IMR-90 (cell line): ENCODE data around the gene ATRN. TPM values are rescaled to one million over a fixed set of nuclear protein-coding genes. Genes with fewer than 3 reads are reported as not detected.

Experiments used
- ATAC-seq: fragments of 200-7000 bp; cut with Tn5 transposase; 2 replicates; pipeline ENCODE4 v1.9.1; 2020; ENCODE audit warnings: low read depth, mild to moderate bottlenecking, moderate library complexity
- BruUV-seq: library from RNA; stranded (reverse); fragments of 400-500 nt; replicated peaks from 2 replicates; lab custom pipeline; 2021; lab: Mats Ljungman, UMichigan
- CTCF ChIA-PET: fragments of 300-600 bp; formaldehyde crosslinking; extraction: SDS; loops from one replicate; lab custom pipeline; 2021; ENCODE audit warnings: antibody characterized with exemption; lab: Yijun Ruan, JAX
- POLR2A ChIA-PET: fragments of 300-600 bp; sonication (Branson Sonifier 250); formaldehyde crosslinking; loops from one replicate; lab custom pipeline; 2022; ENCODE audit warnings: antibody characterized with exemption; ENCODE audit not compliant: unreplicated experiment; lab: Charles Lee
- DNase-seq: peaks from one replicate; pipeline ENCODE4 v3.0.0; 2013
- H2AFZ ChIP-seq: replicated peaks from 2 replicates; pipeline ENCODE3; 2013; ENCODE audit warnings: low read length, mild to moderate bottlenecking; ENCODE audit not compliant: poor library complexity
- H2AK5ac ChIP-seq: 2 replicates; pipeline ENCODE4 v1.6.1; 2013; ENCODE audit warnings: low read depth, low read length, inconsistent platforms
- H2AK9ac ChIP-seq: replicated peaks from 2 replicates; pipeline ENCODE3; 2013; ENCODE audit warnings: mild to moderate bottlenecking, low read depth, low read length, moderate library complexity; ENCODE audit not compliant: poor library complexity
- H2BK120ac ChIP-seq: 2 replicates; pipeline ENCODE4 v1.6.1; 2013; ENCODE audit warnings: low read depth, low read length, inconsistent platforms
- H2BK15ac ChIP-seq: 3 replicates; pipeline ENCODE4 v1.6.1; 2013; ENCODE audit warnings: low read depth, low read length, inconsistent platforms
- H2BK20ac ChIP-seq: 2 replicates; pipeline ENCODE4 v1.6.1; 2013; ENCODE audit warnings: low read depth, mild to moderate bottlenecking, inconsistent platforms, low read length, moderate library complexity
- H2BK5ac ChIP-seq: 2 replicates; pipeline ENCODE4 v1.6.1; 2013; ENCODE audit warnings: mild to moderate bottlenecking, low read depth, low read length, inconsistent platforms; ENCODE audit not compliant: poor library complexity, severe bottlenecking
- H3K14ac ChIP-seq: replicated peaks from 2 replicates; pipeline ENCODE4 v1.6.1; 2013; ENCODE audit warnings: low read depth, low read length, inconsistent platforms
- H3K18ac ChIP-seq: 2 replicates; pipeline ENCODE4 v1.6.1; 2013; ENCODE audit warnings: low read depth, low read length, control low read depth
- H3K23ac ChIP-seq: 2 replicates; pipeline ENCODE4 v1.6.1; 2013; ENCODE audit warnings: low read depth, low read length, inconsistent platforms
- H3K27ac ChIP-seq: 2 replicates; pipeline ENCODE4 v1.5.1; 2013; ENCODE audit warnings: mild to moderate bottlenecking, control low read depth, low read length; ENCODE audit not compliant: insufficient read depth
- H3K27me3 ChIP-seq: 2 replicates; pipeline ENCODE4 v1.6.1; 2013; ENCODE audit warnings: low read length; ENCODE audit not compliant: control insufficient read depth, insufficient read depth
- H3K36me3 ChIP-seq: 2 replicates; pipeline ENCODE4 v1.6.1; 2013; ENCODE audit warnings: low read length, mixed read lengths; ENCODE audit not compliant: control insufficient read depth, insufficient read depth
- H3K4ac ChIP-seq: 2 replicates; pipeline ENCODE4 v1.6.1; 2013; ENCODE audit warnings: low read depth, low read length, inconsistent platforms
- H3K4me1 ChIP-seq: 2 replicates; pipeline ENCODE4 v1.6.1; 2013; ENCODE audit warnings: low read length, mixed read lengths; ENCODE audit not compliant: control insufficient read depth, insufficient read depth
- H3K4me2 ChIP-seq: 2 replicates; pipeline ENCODE4 v1.6.1; 2013; ENCODE audit warnings: low read depth, mild to moderate bottlenecking, control low read depth, low read length, moderate library complexity
- H3K4me3 ChIP-seq: 2 replicates; pipeline ENCODE4 v1.5.1; 2013; ENCODE audit warnings: low read depth, mild to moderate bottlenecking, control low read depth, low read length, moderate library complexity; ENCODE audit not compliant: insufficient read depth
- H3K56ac ChIP-seq: 2 replicates; pipeline ENCODE4 v1.6.1; 2013; ENCODE audit warnings: low read length, inconsistent platforms; ENCODE audit not compliant: insufficient read depth; ENCODE audit errors: extremely low read depth
- H3K79me1 ChIP-seq, 2 experiments: 2 replicates each; pipeline ENCODE4 v1.6.1; 2013; ENCODE audit warnings: low read length in 2 of 2, inconsistent platforms in 1 of 2, low read depth in 1 of 2
- H3K9ac ChIP-seq: 2 replicates; pipeline ENCODE4 v1.6.1; 2013; ENCODE audit warnings: low read depth, low read length, control low read depth
- H3K9me1 ChIP-seq: 2 replicates; pipeline ENCODE4 v1.6.1; 2013; ENCODE audit warnings: low read length, inconsistent platforms; ENCODE audit not compliant: insufficient read depth
- H3K9me3 ChIP-seq: 2 replicates; pipeline ENCODE4 v1.6.1; 2013; ENCODE audit warnings: low read length; ENCODE audit not compliant: control insufficient read depth, insufficient read depth
- H4K20me1 ChIP-seq: 2 replicates; pipeline ENCODE4 v1.6.1; 2013; ENCODE audit warnings: low read length, inconsistent platforms; ENCODE audit not compliant: insufficient read depth
- H4K5ac ChIP-seq: 2 replicates; pipeline ENCODE4 v1.6.1; 2013; ENCODE audit warnings: mild to moderate bottlenecking, low read depth, low read length, control low read depth
- H4K8ac ChIP-seq, 2 experiments: 2 replicates each; pipeline ENCODE4 v1.6.1; 2013; ENCODE audit warnings: low read depth in 2 of 2, low read length in 2 of 2, control low read depth in 1 of 2, inconsistent platforms in 1 of 2
- H4K91ac ChIP-seq: 2 replicates; pipeline ENCODE4 v1.6.1; 2013; ENCODE audit warnings: low read depth, low read length, inconsistent platforms; ENCODE audit not compliant: insufficient read depth
- BHLHE40 ChIP-seq: fragments of 150-350 bp; IDR thresholded peaks from 2 replicates; pipeline ENCODE4 v1.6.1; 2016; ENCODE audit warnings: mild to moderate bottlenecking, low read depth, low read length
- CEBPB ChIP-seq: IDR thresholded peaks from 2 replicates; pipeline ENCODE4 v1.6.1; 2012; ENCODE audit warnings: low read depth, low read length, improper control_type of control experiment
- CHD1 ChIP-seq: IDR thresholded peaks from 2 replicates; pipeline ENCODE4 v1.6.1; 2012; ENCODE audit warnings: low read depth, low read length, improper control_type of control experiment
- ELK1 ChIP-seq: fragments of 150-350 bp; IDR thresholded peaks from 2 replicates; pipeline ENCODE4 v1.6.1; 2016; ENCODE audit warnings: low read depth, mild to moderate bottlenecking, low read length, moderate library complexity, borderline replicate concordance
- FOS ChIP-seq: fragments of 150-350 bp; IDR thresholded peaks from 2 replicates; pipeline ENCODE4 v1.6.1; 2016; ENCODE audit warnings: low read depth, low read length
- MAFK ChIP-seq: IDR thresholded peaks from 2 replicates; pipeline ENCODE4 v1.6.1; 2012; ENCODE audit warnings: low read depth, low read length, improper control_type of control experiment
- MAZ ChIP-seq: IDR thresholded peaks from 2 replicates; pipeline ENCODE4 v1.6.1; 2012; ENCODE audit warnings: low read depth, mild to moderate bottlenecking, low read length, improper control_type of control experiment, moderate library complexity, borderline replicate concordance
- NFE2L2 ChIP-seq: fragments of 150-350 bp; IDR thresholded peaks from 2 replicates; pipeline ENCODE4 v1.6.1; 2016; ENCODE audit warnings: low read depth, mild to moderate bottlenecking, low read length
- POLR2A ChIP-seq: IDR thresholded peaks from 2 replicates; pipeline ENCODE4 v1.6.1; 2012; ENCODE audit warnings: mild to moderate bottlenecking, low read depth, low read length
- RCOR1 ChIP-seq: IDR thresholded peaks from 2 replicates; pipeline ENCODE4 v1.6.1; 2012; ENCODE audit warnings: mild to moderate bottlenecking, low read length, improper control_type of control experiment; ENCODE audit not compliant: insufficient replicate concordance
- RFX5 ChIP-seq: IDR thresholded peaks from 2 replicates; pipeline ENCODE4 v1.8.0; 2012; ENCODE audit warnings: low read depth, mild to moderate bottlenecking, low read length, moderate library complexity
- SMC3 ChIP-seq: fragments of 150-350 bp; IDR thresholded peaks from 2 replicates; pipeline ENCODE4 v1.6.1; 2016; ENCODE audit warnings: low read depth, mild to moderate bottlenecking, antibody characterized with exemption, low read length, moderate library complexity
- WGBS, 2 experiments: methylation state at CpG; one replicate each; pipeline versions ENCODE4 v1.1.5 to v1.1.7; 2013; ENCODE audit warnings: missing lambda C conversion rate in 2 of 2; ENCODE audit not compliant: insufficient read length in 1 of 2; ENCODE audit errors: extremely low coverage in 2 of 2; 5-methylcytosine and 5-hydroxymethylcytosine counted together
- dilution Hi-C: fragments of 300-500 bp; cut with HindIII; formaldehyde crosslinking; loops from one replicate; pipeline ENCODE4 v1.14.3; 2018; ENCODE audit warnings: low sequenced_read_pairs; ENCODE audit not compliant: unreplicated experiment
- in situ Hi-C: fragments of 300-500 bp; cut with MboI; formaldehyde crosslinking; loops from 3 replicates; pipeline ENCODE4 v1.14.3; 2019; ENCODE audit warnings: low sequenced_read_pairs, inconsistent platforms, mixed read lengths
- intact Hi-C: fragments of 100-400 bp; cut with micrococcal nuclease; formaldehyde crosslinking; loops from 2 replicates; pipeline ENCODE4 v1.10.0; 2022
- polyA plus RNA-seq, 3 experiments: library from polyadenylated mRNA; depleted of rRNA; stranded (reverse); fragments of >200 nt; gene quantifications; 2 replicates each; pipeline ENCODE4 v1.2.3, GENCODE V29; 2012; ENCODE audit warnings: low replicate concordance in 1 of 3
- total RNA-seq: library from RNA; depleted of rRNA; stranded (reverse); fragments of >200 nt; gene quantifications from 2 replicates; pipeline ENCODE4 v1.2.3, GENCODE V29; 2012
- TF ChIP-seq, protein P1 (sequence below): fragments of 150-350 bp; IDR thresholded peaks from 2 replicates; pipeline ENCODE4 v1.6.1; 2017; ENCODE audit warnings: mild to moderate bottlenecking, antibody characterized with exemption, low read length, low read depth

Gene ATRN
- total and polyA plus RNA-seq, 2 of the 4 experiments (the other 2 are of a cell fraction), result 32.3 to 46.2 TPM

DNA sequence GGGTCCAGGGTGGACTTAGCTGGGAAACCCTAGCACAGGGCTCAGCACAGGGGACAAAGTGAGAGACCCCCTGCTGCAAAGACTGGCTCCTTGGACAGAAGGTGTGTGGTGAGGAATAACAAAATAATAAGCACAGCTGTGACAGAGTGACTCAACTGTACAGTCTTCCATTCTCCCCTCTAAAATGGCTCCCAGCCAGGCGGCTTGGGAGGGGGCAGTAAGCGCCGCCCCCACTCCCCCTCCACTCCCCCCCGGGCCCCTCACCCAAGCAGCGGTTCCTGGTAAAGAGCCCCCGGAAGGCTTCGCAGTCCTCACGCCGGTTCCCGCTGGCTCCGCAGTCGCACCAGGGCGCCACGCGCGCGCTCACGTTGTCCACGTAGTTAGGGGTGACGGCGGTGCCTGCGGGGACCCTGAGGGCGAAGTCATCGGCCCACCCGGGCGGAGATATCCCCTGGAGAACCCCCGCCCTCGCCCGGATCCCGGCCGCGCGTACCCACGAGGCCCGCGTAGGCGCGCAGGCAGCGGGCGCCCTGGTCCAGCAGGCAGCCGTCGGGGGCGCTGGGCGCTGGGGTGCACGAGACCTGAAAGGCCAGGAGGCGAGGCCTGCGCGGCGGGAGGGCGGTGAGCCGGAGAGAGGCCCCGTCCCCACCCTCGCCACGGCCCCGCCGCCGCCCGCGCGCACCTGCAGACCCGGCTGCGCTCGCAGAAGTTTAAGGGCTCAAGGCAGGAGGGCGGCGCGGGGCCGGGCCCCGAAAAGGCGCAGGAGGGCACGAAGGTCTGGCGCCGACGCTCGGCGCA is 189.6 kb downstream of the ATRN start:
- Histone ChIP-seq H3K79me1 (no peaks in the 10 kb centered on the region), H2AFZ (no peak overlapping the region), H4K8ac (no peak overlapping the region), H2AK5ac (no peak overlapping the region), H4K5ac (no peak overlapping the region), H4K91ac (no peak overlapping the region), H3K9me3 (peaks cover under 1% of the 10 kb centered on the region; the same call in 1 of the 2 replicates), H3K9me1 (no peaks in the 10 kb centered on the region), H3K27ac (no peak overlapping the region), H3K27me3 (peaks cover 63% of the 10 kb centered on the region), H2BK20ac (no peak overlapping the region), H2BK5ac (no peak overlapping the region), H3K56ac (no peak overlapping the region), H3K14ac (no peak overlapping the region), H2BK15ac (no peak overlapping the region), H3K4ac (no peak overlapping the region), H3K9ac (no peak overlapping the region), H2AK9ac (no peak overlapping the region), H2BK120ac (no peak overlapping the region), H3K4me2 (no peak overlapping the region), H3K18ac (no peak overlapping the region), H4K20me1 (0 out of 2 replicates have a peak, but pooled peaks cover 3% of the 10 kb centered on the region), H3K4me3 (no peak overlapping the region), H3K36me3 (no peaks in the 10 kb centered on the region), H3K23ac (no peak overlapping the region), H3K4me1 (no peaks in the 10 kb centered on the region)
- ATAC-seq (no peak), DNase-seq (no peak)
- intact Hi-C loops (no loop called here), in situ Hi-C loops (no loop called here), dilution Hi-C loops (no loop called here)
- POLR2A ChIA-PET, result no interaction called here
- WGBS, 2 experiments, result 8% methylated on average over 27 of the region's 75 CpGs; no CpG with 5 or more reads in 1 of the 2 experiments
- CTCF ChIA-PET, result no interaction called here
- TF ChIP-seq NFE2L2 (no peak), ELK1 (no peak), CHD1 (no peak), POLR2A (no peak), SMC3 (no peak), RCOR1 (no peak), CEBPB (no peak), MAFK (no peak), MAZ (no peak), RFX5 (no peak), FOS (no peak), BHLHE40 (no peak)
- TF ChIP-seq, protein P1, sequence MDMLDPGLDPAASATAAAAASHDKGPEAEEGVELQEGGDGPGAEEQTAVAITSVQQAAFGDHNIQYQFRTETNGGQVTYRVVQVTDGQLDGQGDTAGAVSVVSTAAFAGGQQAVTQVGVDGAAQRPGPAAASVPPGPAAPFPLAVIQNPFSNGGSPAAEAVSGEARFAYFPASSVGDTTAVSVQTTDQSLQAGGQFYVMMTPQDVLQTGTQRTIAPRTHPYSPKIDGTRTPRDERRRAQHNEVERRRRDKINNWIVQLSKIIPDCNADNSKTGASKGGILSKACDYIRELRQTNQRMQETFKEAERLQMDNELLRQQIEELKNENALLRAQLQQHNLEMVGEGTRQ, result no peak
- no TSS peak for BruUV-seq
